Upper lobe of left lung (tissue), 6 donors: ENCODE measurements around the gene BLMH. TPM values are rescaled to one million over a fixed set of nuclear protein-coding genes. Genes with fewer than 3 reads are reported as not detected.

Experiments
- ATAC-seq, 2 donors: fragments of 200-7000 bp; cut with Tn5 transposase; one replicate each; pipeline ENCODE4 v1.9.1; 2022; ENCODE audit warnings: mild to moderate bottlenecking in 2 of 2, moderate library complexity in 2 of 2; ENCODE audit not compliant: low FRiP score in 2 of 2
- DNase-seq, 2 donors: peaks; one replicate each; pipeline ENCODE4 v3.0.0-alpha.2; 2019 to 2020
- H3K27ac ChIP-seq, 4 donors: fragments of 200-600 bp; sonication (generic); one replicate each; pipeline ENCODE4 v1.5.1; 2016 to 2019
- H3K27me3 ChIP-seq, 4 donors: fragments of 200-600 bp; sonication (generic); one replicate each; pipeline ENCODE4 v1.5.1; 2017 to 2019
- H3K36me3 ChIP-seq, 4 donors: fragments of 200-600 bp; sonication (generic); one replicate each; pipeline ENCODE4 v1.5.1; 2016 to 2019
- H3K4me1 ChIP-seq, 4 donors: fragments of 200-600 bp; sonication (generic); one replicate each; pipeline ENCODE4 v1.5.1; 2018 to 2019
- H3K4me3 ChIP-seq, 4 donors: fragments of 200-600 bp; sonication (generic); one replicate each; pipeline ENCODE4 v1.5.1; 2017 to 2019; ENCODE audit warnings: mild to moderate bottlenecking in 2 of 4, moderate library complexity in 1 of 4
- H3K9me3 ChIP-seq, 4 donors: fragments of 200-600 bp; sonication (generic); one replicate each; pipeline ENCODE4 v1.5.1; 2018 to 2019
- CTCF ChIP-seq, 6 experiments: fragments of 450-650 bp in 4 of 6; fragments of 200-600 bp in 2 of 6; sonication (generic) in 2 of 6; IDR thresholded peaks; one replicate each; pipeline ENCODE4 v1.5.1; 2016 to 2019; ENCODE audit warnings: antibody characterized with exemption in 6 of 6
- EP300 ChIP-seq, 4 donors: sonication (generic); formaldehyde crosslinking; IDR thresholded peaks; one replicate each; pipeline ENCODE4 v1.5.1; 2017; ENCODE audit warnings: antibody characterized with exemption in 4 of 4, control low read depth in 2 of 4
- POLR2A ChIP-seq, 4 donors: fragments of 450-650 bp; IDR thresholded peaks; one replicate each; pipeline ENCODE4 v1.5.1; 2016 to 2017; ENCODE audit warnings: antibody characterized with exemption in 4 of 4, mild to moderate bottlenecking in 2 of 4
- POLR2AphosphoS5 ChIP-seq, 2 donors: sonication (generic); formaldehyde crosslinking; IDR thresholded peaks; one replicate each; pipeline ENCODE4 v1.5.1; 2017; ENCODE audit warnings: antibody characterized with exemption in 2 of 2
- WGBS, 2 donors: methylation state at CpG; one replicate each; pipeline ENCODE4 v1.1.5; 2017 to 2018; 5-methylcytosine and 5-hydroxymethylcytosine counted together
- total RNA-seq, 6 donors: library from RNA; depleted of rRNA in 4 of 6; stranded (reverse); fragments of >200 nt in 4 of 6; gene quantifications; one replicate each; pipeline versions ENCODE4 v1.1.0 to v1.2.1, GENCODE V29; 2016 to 2021
- donor health status: DM: no; HTN: no; CAD: no; lungs with moderate emphysema.
- donor health status: DM: no; HTN: yes; CAD: no; lungs with severe emphysema.

Gene BLMH
- total RNA-seq, 6 donors from 2014 or later: 16.4 to 33.6 (median 22.4) TPM

GRCh38 chr17:30290696-30291542 is 825 bp downstream of the BLMH start:
- ATAC-seq (peak in 1 of 2 donors; percentile 67), DNase-seq (peak; percentile 64 to 89)
- peak overlapping the region; percentile 59 to 99 (median 96) for H3K4me3 ChIP-seq
- peaks cover 0 to 29% (median 12%) of the 10 kb centered on the region in 4 donors for H3K36me3 ChIP-seq
- WGBS, 2 donors: 5 to 8% methylated on average over 14 to 22 of the region's 22 CpGs
- no peaks in the 10 kb centered on the region for H3K9me3 ChIP-seq
- no peaks in the 10 kb centered on the region for H3K27me3 ChIP-seq
- peak overlapping the region; percentile 72 to 85 (median 83) for H3K27ac ChIP-seq
- TF ChIP-seq POLR2A (IDR thresholded peaks at IDR 0.05) (no peak), CTCF (IDR thresholded peaks at IDR 0.05) (no peak), EP300 (IDR thresholded peaks at IDR 0.05) (no peak), POLR2AphosphoS5 (IDR thresholded peaks at IDR 0.05) (no peak)
- H3K4me1 ChIP-seq: peaks cover 7 to 18% (median 13%) of the 10 kb centered on the region in 4 donors

- WGBS, 2 donors: 89 to 94% methylated on average over 2 of the region's 2 CpGs
- Histone ChIP-seq H3K36me3 (peaks cover 0 to 38% (median 19%) of the 10 kb centered on the region in 4 donors), H3K27me3 (no peaks in the 10 kb centered on the region), H3K27ac (no peak overlapping the region), H3K4me3 (no peak overlapping the region), H3K4me1 (peaks cover 7 to 18% (median 13%) of the 10 kb centered on the region in 4 donors), H3K9me3 (no peaks in the 10 kb centered on the region)
- DNase-seq (no peak), ATAC-seq (no peak)
- no peak for TF ChIP-seq CTCF (IDR thresholded peaks at IDR 0.05)
- no peak for TF ChIP-seq EP300 (IDR thresholded peaks at IDR 0.05)
- TF ChIP-seq POLR2A (IDR thresholded peaks at IDR 0.05): no peak
- TF ChIP-seq POLR2AphosphoS5 (IDR thresholded peaks at IDR 0.05): no peak
These were observed 1.7 kb downstream of the BLMH start for GRCh38 chr17:30290077-30290476.

GRCh38 chr17:30279156-30279555 is 12.6 kb downstream of the BLMH start:
- DNase-seq (no peak), ATAC-seq (no peak)
- Histone ChIP-seq H3K27me3 (no peaks in the 10 kb centered on the region), H3K27ac (no peak overlapping the region), H3K4me3 (no peak overlapping the region), H3K9me3 (no peaks in the 10 kb centered on the region), H3K4me1 (peaks cover 0 to 7% (median 3%) of the 10 kb centered on the region in 4 donors), H3K36me3 (peaks cover 0 to 54% (median 17%) of the 10 kb centered on the region in 4 donors)
- TF ChIP-seq POLR2AphosphoS5 (IDR thresholded peaks at IDR 0.05): no peak
- no peak for TF ChIP-seq CTCF (IDR thresholded peaks at IDR 0.05)

- no peak for DNase-seq
- no peaks in the 10 kb centered on the region for H3K9me3 ChIP-seq
- peaks cover 3 to 50% (median 20%) of the 10 kb centered on the region in 4 donors for H3K36me3 ChIP-seq
- ATAC-seq: no peak
- peaks cover 0 to 7% (median 3%) of the 10 kb centered on the region in 4 donors for H3K4me1 ChIP-seq
- H3K27ac ChIP-seq: no peak overlapping the region
- no peak overlapping the region for H3K4me3 ChIP-seq
- TF ChIP-seq CTCF (IDR thresholded peaks at IDR 0.05) (peak in 5 of 6 experiments; percentile 33 to 59 (median 49)), EP300 (IDR thresholded peaks at IDR 0.05) (no peak)
- H3K27me3 ChIP-seq: no peaks in the 10 kb centered on the region
These were observed 13.7 kb downstream of the BLMH start for GRCh38 chr17:30278032-30278431.

- H3K9me3 ChIP-seq: no peaks in the 10 kb centered on the region
- H3K4me1 ChIP-seq: peaks cover 0 to 7% (median 3%) of the 10 kb centered on the region in 4 donors
- peaks cover 12 to 62% (median 28%) of the 10 kb centered on the region in 4 donors for H3K36me3 ChIP-seq
- 69 to 81% methylated on average over 2 of the region's 2 CpGs for WGBS, 2 donors
- DNase-seq (no peak), ATAC-seq (no peak)
- TF ChIP-seq POLR2AphosphoS5 (IDR thresholded peaks at IDR 0.05) (no peak), EP300 (IDR thresholded peaks at IDR 0.05) (no peak), POLR2A (IDR thresholded peaks at IDR 0.05) (no peak), CTCF (IDR thresholded peaks at IDR 0.05) (no peak)
- H3K27me3 ChIP-seq: no peaks in the 10 kb centered on the region
- H3K4me3 ChIP-seq: no peak overlapping the region
- no peak overlapping the region for H3K27ac ChIP-seq
These were observed 15.8 kb downstream of the BLMH start for GRCh38 chr17:30275911-30276310.
